Heart left ventricle (tissue), 16 donors: ENCODE results near the gene TULP4. TPM values are rescaled to one million over a fixed set of nuclear protein-coding genes. Genes with fewer than 3 reads are reported as not detected.
"Not testable (repeated sequence)": the region's sequence is repeated elsewhere in the genome, so short reads cannot be mapped to it uniquely, and the experiment has no call there.

Source experiments
- ATAC-seq, 4 donors: fragments of 200-7000 bp; cut with Tn5 transposase; one replicate each; pipeline ENCODE4 v1.9.1; 2020 to 2022; ENCODE audit warnings: moderate library complexity in 4 of 4, mild to moderate bottlenecking in 3 of 4, moderate number of reproducible peaks in 1 of 4
- DNase-seq, 5 donors: peaks; one replicate each; pipeline ENCODE4 v3.0.0-alpha.2; 2020
- H3K27ac ChIP-seq, 12 donors: fragments of 200-600 bp; sonication (generic) in 4 of 12; one replicate each; pipeline versions ENCODE4 v1.5.0 to v1.8.0; 2016 to 2022; ENCODE audit warnings: mild to moderate bottlenecking in 2 of 12
- H3K27me3 ChIP-seq, 9 donors: fragments of 200-600 bp; sonication (generic) in 2 of 9; one replicate each; pipeline versions ENCODE4 v1.5.1 to v1.8.0; 2016 to 2022; ENCODE audit warnings: mild to moderate bottlenecking in 3 of 9
- H3K36me3 ChIP-seq, 9 donors: fragments of 200-600 bp; sonication (generic) in 2 of 9; one replicate each; pipeline versions ENCODE4 v1.5.0 to v1.8.0; 2018 to 2022; ENCODE audit warnings: mild to moderate bottlenecking in 2 of 9
- H3K4me1 ChIP-seq, 12 donors: fragments of 200-600 bp; sonication (generic) in 4 of 12; one replicate each; pipeline versions ENCODE4 v1.5.0 to v1.8.0; 2016 to 2022; ENCODE audit warnings: mild to moderate bottlenecking in 3 of 12
- H3K4me3 ChIP-seq, 12 donors: fragments of 200-600 bp; sonication (generic) in 4 of 12; one replicate each; pipeline versions ENCODE4 v1.5.0 to v1.8.0; 2017 to 2022; ENCODE audit warnings: mild to moderate bottlenecking in 9 of 12, moderate library complexity in 4 of 12
- H3K9me3 ChIP-seq, 12 donors: fragments of 200-600 bp; sonication (generic) in 4 of 12; one replicate each; pipeline versions ENCODE4 v1.5.0 to v1.8.0; 2016 to 2022; ENCODE audit warnings: mild to moderate bottlenecking in 1 of 12
- POLR2A ChIP-seq, 2 donors: fragments of 450-650 bp; IDR thresholded peaks; one replicate each; pipeline ENCODE4 v1.6.1; 2017; ENCODE audit warnings: antibody characterized with exemption in 2 of 2, mild to moderate bottlenecking in 2 of 2, moderate library complexity in 2 of 2
- WGBS, 4 donors: extraction: QIAGEN DNeasy Blood & Tissue Kit in 2 of 4; methylation state at CpG; one replicate each; pipeline versions ENCODE4 v1.1.5 to v1.1.7; 2013 to 2018; 5-methylcytosine and 5-hydroxymethylcytosine counted together
- intact Hi-C, 10 donors: fragments of 100-400 bp; cut with DNase I; formaldehyde crosslinking; loops; one replicate each; pipeline versions ENCODE4 v1.11.1 to v1.14.2; 2022
- polyA plus RNA-seq, 2 donors: library from polyadenylated mRNA; stranded (reverse); fragments of 200-250 nt; gene quantifications; one replicate each; pipeline ENCODE4 v1.2.3, GENCODE V29; 2013
- total RNA-seq, 9 donors: library from RNA; depleted of rRNA in 2 of 9; stranded (reverse); fragments of >200 nt in 2 of 9; fragmentation: NEBNext Ultra II Directional in 3 of 9; extraction: Animal tissue kit (Norgen Biotek cat#: 25700) in 3 of 9; gene quantifications; one replicate each; pipeline versions ENCODE4 v1.1.0 to v1.2.4, GENCODE V29; 2016 to 2023
- TF ChIP-seq, protein P1 (sequence below), 12 donors: fragments of 200-600 bp; sonication (generic) in 4 of 12; IDR thresholded peaks; one replicate each; pipeline versions ENCODE4 v1.5.0 to v1.8.0; 2018 to 2022; ENCODE audit warnings: antibody characterized with exemption in 12 of 12, mild to moderate bottlenecking in 5 of 12
- donor health status: ischemic (EF 13 %, LVEDD 7.1; RV severe dilation, severe dysfunction).
- donor health status: healthy with polysubstance abuse.
- donor health status: DM: no; HTN: yes; CAD: no.
- donor health status: DM: no; HTN: no; CAD: no.
- donor health status: ischemic (EF 25% LVEDD 6.9; RV normal size, moderate dysfunction).
- donor health status: ischemic (EF 25% LVEDD 5.7; RV mildly dilated, moderate dysfunction).
- donor health status: healthy.
- donor health status: DM: yes; HTN: yes; CAD: no.
- donor health status: ischemic (EF 35%, LVEDD 5.7; RV mildly dilated, moderate dysfunction).
- donor health status: nonischemic (EF 11% LVEDD 7.7; RV severe dilation, severe dysfunction).
- donor health status: DM: yes; HTN: yes; CAD: no.
- donor health status: PGD.
- donor health status: ischemic (EF 29% LVEDD 5.4; RV normal size, mild dysfunction).
- donor health status: nonischemic (EF 23%, LVEDD 6.1; RV moderate dilation, normal function).

Gene TULP4
- total and polyA plus RNA-seq, 11 donors = 9.6 to 134 (median 93.0) TPM

DNA sequence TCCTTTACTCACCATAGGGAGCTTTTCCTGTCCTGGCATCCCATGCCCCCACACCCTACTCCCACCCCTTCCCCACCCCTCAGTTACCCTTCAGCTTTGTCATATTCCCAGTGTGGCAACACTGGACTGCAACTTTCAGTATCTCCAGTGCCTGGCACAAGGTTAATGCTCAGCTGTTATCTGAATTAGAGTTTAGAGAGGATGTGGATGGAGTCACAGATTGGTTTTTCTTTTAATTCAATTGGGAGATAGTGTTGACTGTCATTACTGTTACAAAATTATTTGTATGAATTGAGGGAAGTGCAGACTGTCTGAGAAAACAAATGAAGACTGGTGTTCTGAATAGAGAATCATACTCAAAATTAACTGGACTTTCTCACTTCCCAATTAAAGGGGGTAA, 89.9 kb downstream of the TULP4 start:
- Histone ChIP-seq H3K4me3 (no peak overlapping the region), H3K27ac (no peak overlapping the region), H3K36me3 (no peaks in the 10 kb centered on the region), H3K9me3 (no peaks in the 10 kb centered on the region), H3K4me1 (peaks cover 0 to 38% (median 23%) of the 10 kb centered on the region in 12 donors), H3K27me3 (no peaks in the 10 kb centered on the region)
- intact Hi-C loops = loop anchor here in 1 of 10 donors (10.0 kb wide), 1 partner anchor 177 kb away; no protein-coding TSS in a partner anchor
- no peak for ATAC-seq
- TF ChIP-seq POLR2A (IDR thresholded peaks at IDR 0.05) = no peak
- TF ChIP-seq, protein P1, sequence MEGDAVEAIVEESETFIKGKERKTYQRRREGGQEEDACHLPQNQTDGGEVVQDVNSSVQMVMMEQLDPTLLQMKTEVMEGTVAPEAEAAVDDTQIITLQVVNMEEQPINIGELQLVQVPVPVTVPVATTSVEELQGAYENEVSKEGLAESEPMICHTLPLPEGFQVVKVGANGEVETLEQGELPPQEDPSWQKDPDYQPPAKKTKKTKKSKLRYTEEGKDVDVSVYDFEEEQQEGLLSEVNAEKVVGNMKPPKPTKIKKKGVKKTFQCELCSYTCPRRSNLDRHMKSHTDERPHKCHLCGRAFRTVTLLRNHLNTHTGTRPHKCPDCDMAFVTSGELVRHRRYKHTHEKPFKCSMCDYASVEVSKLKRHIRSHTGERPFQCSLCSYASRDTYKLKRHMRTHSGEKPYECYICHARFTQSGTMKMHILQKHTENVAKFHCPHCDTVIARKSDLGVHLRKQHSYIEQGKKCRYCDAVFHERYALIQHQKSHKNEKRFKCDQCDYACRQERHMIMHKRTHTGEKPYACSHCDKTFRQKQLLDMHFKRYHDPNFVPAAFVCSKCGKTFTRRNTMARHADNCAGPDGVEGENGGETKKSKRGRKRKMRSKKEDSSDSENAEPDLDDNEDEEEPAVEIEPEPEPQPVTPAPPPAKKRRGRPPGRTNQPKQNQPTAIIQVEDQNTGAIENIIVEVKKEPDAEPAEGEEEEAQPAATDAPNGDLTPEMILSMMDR (IDR thresholded peaks at IDR 0.05) = no peak
- no peak for DNase-seq

GRCh38 chr6:158405321-158405831, 93.1 kb downstream of the TULP4 start:
- ATAC-seq, H3K27me3 ChIP-seq, H3K9me3 ChIP-seq, DNase-seq, H3K36me3 ChIP-seq, H3K27ac ChIP-seq, H3K4me3 ChIP-seq: not testable (repeated sequence)
- 77 to 83% (median 81%) methylated on average over 12 of the region's 12 CpGs for WGBS, 4 donors
- peaks cover 0 to 46% (median 29%) of the 10 kb centered on the region in 12 donors for H3K4me1 ChIP-seq
- intact Hi-C loops = loop anchor here in 2 of 10 donors (5.0 to 10.0 kb wide), 2 partner anchors 173 to 181 kb away; no protein-coding TSS in a partner anchor

DNA sequence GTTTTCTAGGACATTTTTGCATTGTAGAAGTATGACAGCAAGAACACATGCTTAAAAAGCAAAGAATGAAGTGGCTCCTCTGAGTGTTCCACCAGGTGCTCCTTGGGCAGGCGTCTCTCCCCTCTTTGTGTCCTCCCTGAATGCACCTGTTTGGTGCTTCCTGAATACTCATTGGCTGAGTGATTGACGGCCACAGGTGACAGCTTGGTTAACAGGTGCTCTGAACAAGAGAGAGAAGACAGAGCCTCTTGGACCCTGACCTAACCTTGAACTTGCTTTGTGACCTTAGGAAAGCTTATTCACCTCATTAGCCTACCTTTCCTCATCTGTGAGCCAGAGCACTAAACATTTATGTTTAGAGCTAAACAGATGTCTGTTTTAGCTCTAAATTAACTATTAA, 93.7 kb downstream of the TULP4 start:
- Histone ChIP-seq H3K27me3 (no peaks in the 10 kb centered on the region), H3K4me3 (no peak overlapping the region), H3K9me3 (no peaks in the 10 kb centered on the region), H3K27ac (no peak overlapping the region), H3K36me3 (no peaks in the 10 kb centered on the region), H3K4me1 (peaks cover 0 to 51% (median 33%) of the 10 kb centered on the region in 12 donors)
- TF ChIP-seq, protein P1 (IDR thresholded peaks at IDR 0.05) = no peak
- TF ChIP-seq POLR2A (IDR thresholded peaks at IDR 0.05) = no peak
- intact Hi-C loops = loop anchor here in 2 of 10 donors (5.0 to 10.0 kb wide), 2 partner anchors 174 to 181 kb away; no protein-coding TSS in a partner anchor
- no peak for ATAC-seq
- WGBS, 4 donors = 92 to 100% (median 95%) methylated on average over 2 of the region's 2 CpGs
- DNase-seq = no peak

DNA sequence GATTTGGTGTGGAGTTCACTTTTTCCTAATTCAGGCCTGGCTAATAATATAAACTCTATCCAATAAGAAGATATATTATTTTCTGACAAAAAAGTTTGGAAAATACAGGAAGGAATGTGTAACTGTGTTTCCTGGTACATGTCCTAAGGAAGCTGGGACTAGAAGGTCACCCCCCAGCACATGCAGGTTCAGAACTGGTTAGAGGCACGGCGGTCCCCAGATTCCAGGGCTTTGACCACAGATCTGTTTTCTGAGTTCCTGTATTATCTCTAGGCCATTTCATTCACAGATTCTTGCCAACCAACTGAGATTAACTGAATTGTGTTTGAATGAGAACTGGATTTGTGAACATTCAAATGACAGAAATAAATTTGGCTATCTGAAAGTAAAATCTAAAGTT, 94.5 kb downstream of the TULP4 start:
- H3K36me3 ChIP-seq = no peaks in the 10 kb centered on the region
- WGBS, 4 donors = 82 to 86% (median 84%) methylated on average over 2 of the region's 2 CpGs
- H3K4me3 ChIP-seq = no peak overlapping the region
- H3K27ac ChIP-seq = no peak overlapping the region
- DNase-seq (no peak), ATAC-seq (no peak)
- peaks cover 0 to 50% (median 33%) of the 10 kb centered on the region in 12 donors for H3K4me1 ChIP-seq
- TF ChIP-seq, protein P1 (IDR thresholded peaks at IDR 0.05) = no peak
- TF ChIP-seq POLR2A (IDR thresholded peaks at IDR 0.05) = no peak
- no peaks in the 10 kb centered on the region for H3K9me3 ChIP-seq
- H3K27me3 ChIP-seq = no peaks in the 10 kb centered on the region
- intact Hi-C loops = loop anchor here in 2 of 10 donors (5.0 to 10.0 kb wide), 2 partner anchors 174 to 182 kb away; no protein-coding TSS in a partner anchor
